Measurements from ENCODE around the gene CDK16. TPM values are rescaled to one million over a fixed set of nuclear protein-coding genes. Genes with fewer than 3 reads are reported as not detected.

The CDK16 gene
- polyA plus RNA-seq, 1 donor from 2014 or later, result 99.0 TPM

GRCh38 chrX:47235691-47236103, 17.2 kb downstream of the CDK16 start:
- Histone ChIP-seq H3K27me3 (ENCODE audit: insufficient read depth, low read depth, low read length) (no peaks in the 10 kb centered on the region), H3K9ac (ENCODE audit: low read length) (peak overlapping the region; percentile 20), H3K4me2 (ENCODE audit: low read length) (peak overlapping the region; percentile 48), H3K79me2 (replicated peaks; ENCODE audit: insufficient read depth, low read length) (peaks cover 55% of the 10 kb centered on the region), H3F3A (ENCODE audit: insufficient read depth, low read length, poor library complexity, severe bottlenecking) (no peaks in the 10 kb centered on the region), H3K9me3 (ENCODE audit: low read length) (no peaks in the 10 kb centered on the region), H3K4me3 (ENCODE audit: low read length) (peak overlapping the region; percentile 83), H4K20me1 (ENCODE audit: insufficient read depth) (no peaks in the 10 kb centered on the region), H2AFZ (ENCODE audit: low read depth, low read length) (no peak overlapping the region), H3K36me3 (ENCODE audit: insufficient read depth, low read length) (no peaks in the 10 kb centered on the region), H3K27ac (ENCODE audit: low read length) (peak overlapping the region; percentile 98), H3K9me2 (ENCODE audit: insufficient read depth, low read length) (no peaks in the 10 kb centered on the region)
- TF ChIP-seq, protein P1, sequence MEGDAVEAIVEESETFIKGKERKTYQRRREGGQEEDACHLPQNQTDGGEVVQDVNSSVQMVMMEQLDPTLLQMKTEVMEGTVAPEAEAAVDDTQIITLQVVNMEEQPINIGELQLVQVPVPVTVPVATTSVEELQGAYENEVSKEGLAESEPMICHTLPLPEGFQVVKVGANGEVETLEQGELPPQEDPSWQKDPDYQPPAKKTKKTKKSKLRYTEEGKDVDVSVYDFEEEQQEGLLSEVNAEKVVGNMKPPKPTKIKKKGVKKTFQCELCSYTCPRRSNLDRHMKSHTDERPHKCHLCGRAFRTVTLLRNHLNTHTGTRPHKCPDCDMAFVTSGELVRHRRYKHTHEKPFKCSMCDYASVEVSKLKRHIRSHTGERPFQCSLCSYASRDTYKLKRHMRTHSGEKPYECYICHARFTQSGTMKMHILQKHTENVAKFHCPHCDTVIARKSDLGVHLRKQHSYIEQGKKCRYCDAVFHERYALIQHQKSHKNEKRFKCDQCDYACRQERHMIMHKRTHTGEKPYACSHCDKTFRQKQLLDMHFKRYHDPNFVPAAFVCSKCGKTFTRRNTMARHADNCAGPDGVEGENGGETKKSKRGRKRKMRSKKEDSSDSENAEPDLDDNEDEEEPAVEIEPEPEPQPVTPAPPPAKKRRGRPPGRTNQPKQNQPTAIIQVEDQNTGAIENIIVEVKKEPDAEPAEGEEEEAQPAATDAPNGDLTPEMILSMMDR (IDR thresholded peaks at IDR 0.05; ENCODE audit: poor library complexity, severe bottlenecking), result no peak
- TF ChIP-seq, protein P2, sequence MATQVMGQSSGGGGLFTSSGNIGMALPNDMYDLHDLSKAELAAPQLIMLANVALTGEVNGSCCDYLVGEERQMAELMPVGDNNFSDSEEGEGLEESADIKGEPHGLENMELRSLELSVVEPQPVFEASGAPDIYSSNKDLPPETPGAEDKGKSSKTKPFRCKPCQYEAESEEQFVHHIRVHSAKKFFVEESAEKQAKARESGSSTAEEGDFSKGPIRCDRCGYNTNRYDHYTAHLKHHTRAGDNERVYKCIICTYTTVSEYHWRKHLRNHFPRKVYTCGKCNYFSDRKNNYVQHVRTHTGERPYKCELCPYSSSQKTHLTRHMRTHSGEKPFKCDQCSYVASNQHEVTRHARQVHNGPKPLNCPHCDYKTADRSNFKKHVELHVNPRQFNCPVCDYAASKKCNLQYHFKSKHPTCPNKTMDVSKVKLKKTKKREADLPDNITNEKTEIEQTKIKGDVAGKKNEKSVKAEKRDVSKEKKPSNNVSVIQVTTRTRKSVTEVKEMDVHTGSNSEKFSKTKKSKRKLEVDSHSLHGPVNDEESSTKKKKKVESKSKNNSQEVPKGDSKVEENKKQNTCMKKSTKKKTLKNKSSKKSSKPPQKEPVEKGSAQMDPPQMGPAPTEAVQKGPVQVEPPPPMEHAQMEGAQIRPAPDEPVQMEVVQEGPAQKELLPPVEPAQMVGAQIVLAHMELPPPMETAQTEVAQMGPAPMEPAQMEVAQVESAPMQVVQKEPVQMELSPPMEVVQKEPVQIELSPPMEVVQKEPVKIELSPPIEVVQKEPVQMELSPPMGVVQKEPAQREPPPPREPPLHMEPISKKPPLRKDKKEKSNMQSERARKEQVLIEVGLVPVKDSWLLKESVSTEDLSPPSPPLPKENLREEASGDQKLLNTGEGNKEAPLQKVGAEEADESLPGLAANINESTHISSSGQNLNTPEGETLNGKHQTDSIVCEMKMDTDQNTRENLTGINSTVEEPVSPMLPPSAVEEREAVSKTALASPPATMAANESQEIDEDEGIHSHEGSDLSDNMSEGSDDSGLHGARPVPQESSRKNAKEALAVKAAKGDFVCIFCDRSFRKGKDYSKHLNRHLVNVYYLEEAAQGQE (IDR thresholded peaks at IDR 0.05; ENCODE audit: borderline replicate concordance), result no peak
- TF ChIP-seq EP300 (conservative IDR thresholded peaks at IDR 0.05; ENCODE audit: poor library complexity, severe bottlenecking), result no peak
- no peak for TF ChIP-seq SMC3 (conservative IDR thresholded peaks at IDR 0.05; ENCODE audit: poor library complexity)
- TF ChIP-seq EZH2 (IDR thresholded peaks at IDR 0.05; ENCODE audit: borderline replicate concordance, insufficient read depth, low read length, poor library complexity, severe bottlenecking), result no peak
- TF ChIP-seq POLR2AphosphoS5 (IDR thresholded peaks at IDR 0.05), result no peak
- no peak for TF ChIP-seq RAD21 (conservative IDR thresholded peaks at IDR 0.05)
- no peak for TF ChIP-seq TAF1 (IDR thresholded peaks at IDR 0.05; ENCODE audit: low read depth)
- no peak for TF ChIP-seq MXI1 (conservative IDR thresholded peaks at IDR 0.05; ENCODE audit: poor library complexity, severe bottlenecking)

DNA sequence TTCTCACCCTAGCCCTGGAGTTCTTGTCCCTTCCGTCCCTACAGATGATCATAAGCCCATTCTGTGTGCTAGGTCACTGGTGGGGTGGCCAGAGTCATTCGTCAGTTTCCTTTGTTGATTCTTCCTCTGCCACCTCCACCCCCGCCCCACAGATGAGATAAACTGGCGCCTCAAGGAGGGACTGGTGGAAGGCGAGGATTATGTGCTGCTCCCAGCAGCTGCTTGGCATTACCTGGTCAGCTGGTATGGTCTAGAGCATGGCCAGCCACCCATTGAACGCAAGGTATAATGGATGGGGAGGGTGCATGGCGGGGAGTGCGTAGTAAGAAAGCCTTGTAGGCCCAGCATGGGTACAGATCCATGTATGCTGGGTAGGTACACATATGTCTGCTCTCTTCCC, 20.7 kb downstream of the CDK16 start:
- H3K4me3 ChIP-seq (ENCODE audit: low read length), result no peak overlapping the region
- H3K36me3 ChIP-seq (ENCODE audit: insufficient read depth, low read length), result no peaks in the 10 kb centered on the region
- no peaks in the 10 kb centered on the region for H3K27me3 ChIP-seq (ENCODE audit: insufficient read depth, low read depth, low read length)
- H2AFZ ChIP-seq (ENCODE audit: low read depth, low read length), result no peak overlapping the region
- H3K9ac ChIP-seq (ENCODE audit: low read length), result no peak overlapping the region
- peaks cover 49% of the 10 kb centered on the region for H3K79me2 ChIP-seq (replicated peaks; ENCODE audit: insufficient read depth, low read length)
- no peaks in the 10 kb centered on the region for H3K9me3 ChIP-seq (ENCODE audit: low read length)
- H4K20me1 ChIP-seq (ENCODE audit: insufficient read depth), result no peaks in the 10 kb centered on the region
- H3K27ac ChIP-seq (ENCODE audit: low read length), result no peak overlapping the region
- no peak overlapping the region for H3K4me2 ChIP-seq (ENCODE audit: low read length)
- TF ChIP-seq POLR2AphosphoS5 (IDR thresholded peaks at IDR 0.05), result no peak
- TF ChIP-seq EZH2 (IDR thresholded peaks at IDR 0.05; ENCODE audit: borderline replicate concordance, insufficient read depth, low read length, poor library complexity, severe bottlenecking), result no peak
- TF ChIP-seq MXI1 (conservative IDR thresholded peaks at IDR 0.05; ENCODE audit: poor library complexity, severe bottlenecking), result no peak
- TF ChIP-seq, protein P2 (IDR thresholded peaks at IDR 0.05; ENCODE audit: borderline replicate concordance), result no peak
- no peak for TF ChIP-seq TAF1 (IDR thresholded peaks at IDR 0.05; ENCODE audit: low read depth)
- no peak for TF ChIP-seq RAD21 (conservative IDR thresholded peaks at IDR 0.05)
- TF ChIP-seq EP300 (conservative IDR thresholded peaks at IDR 0.05; ENCODE audit: poor library complexity, severe bottlenecking), result no peak
- TF ChIP-seq SMC3 (conservative IDR thresholded peaks at IDR 0.05; ENCODE audit: poor library complexity), result no peak
- TF ChIP-seq, protein P1 (IDR thresholded peaks at IDR 0.05; ENCODE audit: poor library complexity, severe bottlenecking), result no peak
- H3F3A ChIP-seq (ENCODE audit: insufficient read depth, low read length, poor library complexity, severe bottlenecking), result no peaks in the 10 kb centered on the region
- H3K9me2 ChIP-seq (ENCODE audit: insufficient read depth, low read length), result no peaks in the 10 kb centered on the region

All from neural cell (in vitro differentiated cells).